ENCODE measurements around the gene ZBTB20.

The ZBTB20 gene

GRCh38 chr3:114566767-114567166 lies 580.3 kb downstream of the ZBTB20 start:
- Histone ChIP-seq H3K9me3 (ENCODE audit: insufficient read depth, low read length) (no peaks in the 10 kb centered on the region), H3K27me3 (ENCODE audit: low read length) (no peaks in the 10 kb centered on the region), H3K4me2 (ENCODE audit: low read depth, low read length, poor library complexity, severe bottlenecking) (no peak overlapping the region), H3F3A (ENCODE audit: insufficient read depth) (no peaks in the 10 kb centered on the region), H3K27ac (ENCODE audit: low read depth, low read length) (no peak overlapping the region), H3K36me3 (ENCODE audit: low read length) (no peaks in the 10 kb centered on the region), H2AFZ (ENCODE audit: low read depth, low read length, severe bottlenecking) (no peak overlapping the region), H4K20me1 (ENCODE audit: low read depth, low read length) (no peaks in the 10 kb centered on the region), H3K79me2 (ENCODE audit: insufficient read depth, low read length) (no peaks in the 10 kb centered on the region), H3K9me2 (replicated peaks; ENCODE audit: insufficient read depth, low read length) (no peaks in the 10 kb centered on the region), H3K9ac (ENCODE audit: low read length) (no peak overlapping the region), H3K4me3 (ENCODE audit: insufficient read depth, low read length, poor library complexity, severe bottlenecking) (no peak overlapping the region)
- no peak for TF ChIP-seq CTCF (IDR thresholded peaks at IDR 0.05; ENCODE audit: insufficient read depth, low read length, poor library complexity, severe bottlenecking)
- TF ChIP-seq EZH2phosphoT487 (conservative IDR thresholded peaks at IDR 0.05; ENCODE audit: low read length) = no peak

- no peaks in the 10 kb centered on the region for H3K79me2 ChIP-seq (ENCODE audit: insufficient read depth, low read length)
- H3K27ac ChIP-seq (ENCODE audit: low read depth, low read length) = no peak overlapping the region
- no peaks in the 10 kb centered on the region for H3K9me2 ChIP-seq (replicated peaks; ENCODE audit: insufficient read depth, low read length)
- H3F3A ChIP-seq (ENCODE audit: insufficient read depth) = no peaks in the 10 kb centered on the region
- no peaks in the 10 kb centered on the region for H3K27me3 ChIP-seq (ENCODE audit: low read length)
- no peaks in the 10 kb centered on the region for H3K9me3 ChIP-seq (ENCODE audit: insufficient read depth, low read length)
- no peak overlapping the region for H3K4me3 ChIP-seq (ENCODE audit: insufficient read depth, low read length, poor library complexity, severe bottlenecking)
- H3K9ac ChIP-seq (ENCODE audit: low read length) = no peak overlapping the region
- no peaks in the 10 kb centered on the region for H3K36me3 ChIP-seq (ENCODE audit: low read length)
- H4K20me1 ChIP-seq (ENCODE audit: low read depth, low read length) = no peaks in the 10 kb centered on the region
- no peak overlapping the region for H3K4me2 ChIP-seq (ENCODE audit: low read depth, low read length, poor library complexity, severe bottlenecking)
- TF ChIP-seq CTCF (IDR thresholded peaks at IDR 0.05; ENCODE audit: insufficient read depth, low read length, poor library complexity, severe bottlenecking) (no peak), EZH2phosphoT487 (conservative IDR thresholded peaks at IDR 0.05; ENCODE audit: low read length) (no peak)
- H2AFZ ChIP-seq (ENCODE audit: low read depth, low read length, severe bottlenecking) = no peak overlapping the region
Measured at GRCh38 chr3:114566162-114566755, 580.8 kb downstream of the ZBTB20 start.

DNA sequence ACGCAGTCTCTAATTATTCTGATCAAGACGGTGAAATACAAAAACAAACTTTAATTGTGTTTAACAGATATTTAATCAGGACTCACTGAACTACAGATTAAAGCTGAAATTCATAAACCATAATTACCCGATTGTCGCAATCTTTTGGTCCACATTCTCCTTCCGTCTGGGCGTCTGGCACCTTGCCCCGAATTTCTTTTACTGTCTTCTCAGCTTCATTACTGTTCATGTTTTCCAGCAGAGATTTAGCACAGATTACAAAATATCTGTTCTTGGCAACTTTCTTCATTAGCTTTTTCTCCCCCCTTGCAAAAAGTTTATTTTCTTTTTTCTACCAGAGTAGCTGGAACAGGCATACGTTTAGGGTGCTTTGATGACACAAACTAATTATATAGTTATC lies 581.9 kb downstream of the ZBTB20 start:
- Histone ChIP-seq H2AFZ (ENCODE audit: low read depth, low read length, severe bottlenecking) (no peak overlapping the region), H3K36me3 (ENCODE audit: low read length) (no peaks in the 10 kb centered on the region), H3K9me2 (replicated peaks; ENCODE audit: insufficient read depth, low read length) (no peaks in the 10 kb centered on the region), H3K9ac (ENCODE audit: low read length) (no peak overlapping the region), H3K79me2 (ENCODE audit: insufficient read depth, low read length) (no peaks in the 10 kb centered on the region), H4K20me1 (ENCODE audit: low read depth, low read length) (no peaks in the 10 kb centered on the region), H3K27me3 (ENCODE audit: low read length) (no peaks in the 10 kb centered on the region), H3F3A (ENCODE audit: insufficient read depth) (no peaks in the 10 kb centered on the region), H3K4me2 (ENCODE audit: low read depth, low read length, poor library complexity, severe bottlenecking) (no peak overlapping the region), H3K4me3 (ENCODE audit: insufficient read depth, low read length, poor library complexity, severe bottlenecking) (no peak overlapping the region), H3K27ac (ENCODE audit: low read depth, low read length) (no peak overlapping the region), H3K9me3 (ENCODE audit: insufficient read depth, low read length) (no peaks in the 10 kb centered on the region)
- TF ChIP-seq EZH2phosphoT487 (conservative IDR thresholded peaks at IDR 0.05; ENCODE audit: low read length) (no peak), CTCF (IDR thresholded peaks at IDR 0.05; ENCODE audit: insufficient read depth, low read length, poor library complexity, severe bottlenecking) (no peak)

Measured in SU-DHL-6 (cell line).